ENCODE measurements around the gene PFDN6. TPM values are rescaled to one million over a fixed set of nuclear protein-coding genes. Genes with fewer than 3 reads are reported as not detected.
A peak's percentile ranks its signal among the peaks of the same experiment; 100 is the strongest.
"Not testable (repeated sequence)": the region's sequence is repeated elsewhere in the genome, so short reads cannot be mapped to it uniquely, and the experiment has no call there.

PFDN6 gene
- total and polyA plus RNA-seq, 9 of the 15 experiments (the other 6 are each of a cell fraction or from before 2014, with no cell fraction given) = 6.8 to 475 (median 216) TPM

GRCh38 chr6:33273924-33274902 is 15.2 kb upstream of the PFDN6 start (continued):
- TF ChIP-seq ZNF133 (CRISPR knock-in tag; IDR thresholded peaks at IDR 0.05) = no peak

DNA sequence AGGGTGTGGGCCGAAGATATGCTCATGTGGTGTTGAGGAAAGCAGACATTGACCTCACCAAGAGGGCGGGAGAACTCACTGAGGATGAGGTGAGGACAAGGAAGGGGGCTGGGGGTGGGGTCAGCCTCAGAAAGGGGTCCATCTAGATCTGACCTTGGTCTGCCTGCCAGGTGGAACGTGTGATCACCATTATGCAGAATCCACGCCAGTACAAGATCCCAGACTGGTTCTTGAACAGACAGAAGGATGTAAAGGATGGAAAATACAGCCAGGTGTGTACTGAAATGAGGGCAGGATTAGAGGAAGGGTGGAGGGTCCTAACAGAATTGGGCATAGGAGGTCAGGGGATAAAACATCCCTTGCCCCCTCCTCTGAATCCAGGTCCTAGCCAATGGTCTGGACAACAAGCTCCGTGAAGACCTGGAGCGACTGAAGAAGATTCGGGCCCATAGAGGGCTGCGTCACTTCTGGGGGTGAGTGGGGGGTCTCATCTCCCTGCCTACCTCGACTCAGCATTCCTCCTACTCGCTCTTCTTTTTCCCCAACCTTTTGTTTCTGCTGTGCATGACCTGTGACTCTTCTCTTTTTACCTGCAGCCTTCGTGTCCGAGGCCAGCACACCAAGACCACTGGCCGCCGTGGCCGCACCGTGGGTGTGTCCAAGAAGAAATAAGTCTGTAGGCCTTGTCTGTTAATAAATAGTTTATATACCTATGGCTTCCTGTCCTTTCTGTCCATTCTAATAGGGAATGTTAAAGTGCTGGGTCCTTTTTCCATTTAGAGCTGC is 13.4 kb upstream of the PFDN6 start:
- BruUV-seq (replicated peaks); ATAC-seq; H2AFZ ChIP-seq (ENCODE audit: low read depth, low read length); H3K9me1 ChIP-seq (ENCODE audit: control insufficient read depth, insufficient read depth, low read length); H3K27me3 ChIP-seq (ENCODE audit: control insufficient read depth in 2 of 2, insufficient read depth in 2 of 2, low read length in 2 of 2); H3K9me3 ChIP-seq (replicated peaks; ENCODE audit: control insufficient read depth, insufficient read depth, low read depth, low read length); TF ChIP-seq BRCA1 (IDR thresholded peaks at IDR 0.05): not testable (repeated sequence)
- H3K9ac ChIP-seq (ENCODE audit: insufficient read depth in 1 of 2, low read depth in 2 of 2, low read length in 2 of 2) = peak overlapping the region; percentile 90 to 100
- H3K4me3 ChIP-seq = peak overlapping the region; percentile 93
- H3K27ac ChIP-seq (ENCODE audit: extremely low read depth, low read depth, low read length) = peak overlapping the region; percentile 98
- H3K36me3 ChIP-seq (ENCODE audit: control insufficient read depth, insufficient read depth, low read length) = peaks cover 83% of the 10 kb centered on the region
- POLR2A ChIA-PET = interaction anchor here (0.6 to 8.1 kb wide), 16 partner anchors 10 to 304 kb away, joined by 3 to 90 read pairs (median 4); partner anchors contain the start of genes CUTA, PFDN6, RGL2 and RING1
- peaks cover 39 to 40% of the 10 kb centered on the region in 2 experiments for H3K4me1 ChIP-seq (replicated peaks in 1 of 2; ENCODE audit: control insufficient read depth in 2 of 2, insufficient read depth in 2 of 2, low read length in 2 of 2)
- FAIRE-seq (peak; percentile 11), DNase-seq (ENCODE audit: extremely low read depth in 1 of 4, low spot score in 3 of 4) (peak in 1 of 4 experiments; percentile 40)
- intact Hi-C loops (cut with micrococcal nuclease) = loop anchor here (2.0 to 10.0 kb wide), 3 partner anchors 135 to 299 kb away; partner anchors contain the start of genes CUTA and PHF1
- peaks cover 42% of the 10 kb centered on the region for H4K20me1 ChIP-seq (replicated peaks; ENCODE audit: control insufficient read depth, insufficient read depth, low read length)
- H3K79me2 ChIP-seq (ENCODE audit: control insufficient read depth, insufficient read depth, low read length) = peaks cover 55% of the 10 kb centered on the region
- H3K4me2 ChIP-seq (ENCODE audit: insufficient read depth, low read length) = peak overlapping the region; percentile 99
- in situ Hi-C loops (cut with MboI) = loop anchor here (10.0 kb wide), 1 partner anchor 129 kb away; no protein-coding TSS in a partner anchor
- 29% methylated on average over 16 of the region's 16 CpGs for WGBS (ENCODE audit: insufficient coverage, low coverage, missing lambda C conversion rate)
- CTCF ChIA-PET (ENCODE audit: low intra/inter-chr PET ratio) = interaction anchor here (6.6 kb wide), 1 partner anchor 131 kb away, joined by 64 read pairs; no protein-coding TSS in a partner anchor
- TF ChIP-seq E2F1 (CRISPR knock-in tag; IDR thresholded peaks at IDR 0.05) = peak; percentile 47; the same call in 1 of the 2 replicates
- 0 out of 2 replicates have a peak, but pooled peaks have one; percentile 32 for TF ChIP-seq MAX (CRISPR knock-in tag; IDR thresholded peaks at IDR 0.05)
- TF ChIP-seq POLR2A (conservative IDR thresholded peaks at IDR 0.05) = peak; percentile 52; the same call in 1 of the 2 replicates
- peak; percentile 18; the same call in 1 of the 2 replicates for TF ChIP-seq AFF4 (CRISPR knock-in tag; IDR thresholded peaks at IDR 0.05)
- peak; percentile 89; the same call in 1 of the 2 replicates for TF ChIP-seq BRCA1 (CRISPR knock-in tag; IDR thresholded peaks at IDR 0.05)
- TF ChIP-seq ZNF586 (CRISPR knock-in tag; conservative IDR thresholded peaks at IDR 0.05) = 0 out of 2 replicates have a peak, but pooled peaks have one; percentile 60
- TF ChIP-seq, protein P1, sequence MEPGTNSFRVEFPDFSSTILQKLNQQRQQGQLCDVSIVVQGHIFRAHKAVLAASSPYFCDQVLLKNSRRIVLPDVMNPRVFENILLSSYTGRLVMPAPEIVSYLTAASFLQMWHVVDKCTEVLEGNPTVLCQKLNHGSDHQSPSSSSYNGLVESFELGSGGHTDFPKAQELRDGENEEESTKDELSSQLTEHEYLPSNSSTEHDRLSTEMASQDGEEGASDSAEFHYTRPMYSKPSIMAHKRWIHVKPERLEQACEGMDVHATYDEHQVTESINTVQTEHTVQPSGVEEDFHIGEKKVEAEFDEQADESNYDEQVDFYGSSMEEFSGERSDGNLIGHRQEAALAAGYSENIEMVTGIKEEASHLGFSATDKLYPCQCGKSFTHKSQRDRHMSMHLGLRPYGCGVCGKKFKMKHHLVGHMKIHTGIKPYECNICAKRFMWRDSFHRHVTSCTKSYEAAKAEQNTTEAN (CRISPR knock-in tag; IDR thresholded peaks at IDR 0.05) = peak; percentile 6; the same call in 1 of the 2 replicates

Data from K562 (cell line).